Activated naive CD8-positive, alpha-beta T cell treated with anti-CD3 and anti-CD28 coated beads, Interleukin-2, amount 10 ng/mL, durations not matched to agents 7 days and 5 days (primary cell): Measurements from ENCODE around the gene TUBB3. TPM values are rescaled to one million over a fixed set of nuclear protein-coding genes. Genes with fewer than 3 reads are reported as not detected.

Experiments used
- ATAC-seq: fragments of 150-1000 bp; cut with Tn5 transposase; one replicate; pipeline ENCODE4 v1.10.0; 2021; ENCODE audit warnings: low read depth, moderate library complexity
- POLR2A ChIA-PET: fragments of 350-600 bp; sonication (Branson Sonifier 250); formaldehyde crosslinking; loops from one replicate; lab custom pipeline; 2021; ENCODE audit warnings: antibody characterized with exemption; lab: Charles Lee
- DNase-seq: peaks from one replicate; pipeline ENCODE4 v3.0.0; 2021
- H3K27ac Mint-ChIP-seq: one replicate; pipeline ENCODE4 v1.8.0; 2022; ENCODE audit warnings: mild to moderate bottlenecking, mixed read lengths
- H3K27me3 Mint-ChIP-seq: one replicate; pipeline ENCODE4 v1.8.0; 2022; ENCODE audit warnings: mild to moderate bottlenecking, moderate library complexity, mixed read lengths
- H3K36me3 Mint-ChIP-seq: one replicate; pipeline ENCODE4 v1.8.0; 2021; ENCODE audit warnings: mild to moderate bottlenecking, mixed read lengths
- H3K4me1 Mint-ChIP-seq: one replicate; pipeline ENCODE4 v1.8.0; 2021; ENCODE audit warnings: mixed read lengths
- H3K4me3 Mint-ChIP-seq: one replicate; pipeline ENCODE4 v1.8.0; 2022; ENCODE audit warnings: mild to moderate bottlenecking, moderate library complexity, mixed read lengths
- H3K9me3 Mint-ChIP-seq: one replicate; pipeline ENCODE4 v1.8.0; 2021; ENCODE audit warnings: mixed read lengths
- total RNA-seq, 2 experiments: library from RNA; stranded (reverse); gene quantifications; one replicate each; pipeline ENCODE4 v1.2.3, GENCODE V29; 2021

TUBB3 gene
- total RNA-seq, 2 experiments from 2014 or later = 0.31 to 0.86 TPM

GRCh38 chr16:89917773-89918452 is 5.2 kb upstream of the TUBB3 start:
- peak; percentile 73 for ATAC-seq
- H3K4me1 Mint-ChIP-seq = peaks cover 34% of the 10 kb centered on the region
- peak overlapping the region; percentile 69 for H3K4me3 Mint-ChIP-seq

GRCh38 chr16:89918453-89919347 is 4.4 kb upstream of the TUBB3 start, which contains the start of gene MC1R:
TSS of gene MC1R (plus strand) at chr16:89918862. CDS start at chr16:89919259, 397 bp downstream.
- peak within 1 kb of the TSS; percentile 76 for H3K27ac Mint-ChIP-seq
- peak; percentile 15 for ATAC-seq
- POLR2A ChIA-PET = interaction anchor here (1.3 kb wide), 2 partner anchors 45 to 54 kb away, joined by 4 to 15 read pairs; partner anchors contain the start of gene TCF25
- peaks cover 4% of the 10 kb centered on the region for H3K36me3 Mint-ChIP-seq
- H3K9me3 Mint-ChIP-seq = no peaks in the 10 kb centered on the region
- peak within 1 kb of the TSS; percentile 69 for H3K4me3 Mint-ChIP-seq
- peaks cover 31% of the 10 kb centered on the region for H3K4me1 Mint-ChIP-seq
- peak; percentile 59 for DNase-seq
- peaks cover 34% of the 10 kb centered on the region for H3K27me3 Mint-ChIP-seq

More at GRCh38 chr16:89917773-89918452, 5.2 kb upstream of the TUBB3 start:
- DNase-seq = peak; percentile 91
- H3K27me3 Mint-ChIP-seq = peaks cover 34% of the 10 kb centered on the region
- POLR2A ChIA-PET = interaction anchor here (1.2 to 1.3 kb wide), 2 partner anchors 44 to 45 kb away, joined by 4 to 15 read pairs; partner anchors contain the start of gene TCF25
- H3K27ac Mint-ChIP-seq = peak overlapping the region; percentile 76
- no peaks in the 10 kb centered on the region for H3K9me3 Mint-ChIP-seq
- peaks cover 4% of the 10 kb centered on the region for H3K36me3 Mint-ChIP-seq

GRCh38 chr16:89919535-89920406 is 3.4 kb upstream of the TUBB3 start:
- POLR2A ChIA-PET = interaction anchor here (1.3 kb wide), 1 partner anchor 52 kb away, joined by 4 read pairs; no protein-coding TSS in a partner anchor
- Mint-ChIP-seq H3K9me3 (no peaks in the 10 kb centered on the region), H3K27me3 (peaks cover 38% of the 10 kb centered on the region), H3K27ac (no peak overlapping the region), H3K4me1 (peaks cover 31% of the 10 kb centered on the region), H3K36me3 (no peaks in the 10 kb centered on the region), H3K4me3 (no peak overlapping the region)
- no peak for DNase-seq
- no peak for ATAC-seq

GRCh38 chr16:89920723-89921122 is 2.4 kb upstream of the TUBB3 start:
- no peak for ATAC-seq
- Mint-ChIP-seq H3K27ac (no peak overlapping the region), H3K4me3 (peak overlapping the region; percentile 20), H3K27me3 (peaks cover 43% of the 10 kb centered on the region), H3K4me1 (peaks cover 33% of the 10 kb centered on the region), H3K36me3 (no peaks in the 10 kb centered on the region), H3K9me3 (no peaks in the 10 kb centered on the region)
- POLR2A ChIA-PET = no interaction called here
- DNase-seq = no peak

- no peaks in the 10 kb centered on the region for H3K9me3 Mint-ChIP-seq
- no peak for ATAC-seq
- H3K4me1 Mint-ChIP-seq = peaks cover 33% of the 10 kb centered on the region
- peaks cover 41% of the 10 kb centered on the region for H3K27me3 Mint-ChIP-seq
- no peak for DNase-seq
- peak overlapping the region; percentile 57 for H3K4me3 Mint-ChIP-seq
- no peak overlapping the region for H3K27ac Mint-ChIP-seq
- no peaks in the 10 kb centered on the region for H3K36me3 Mint-ChIP-seq
- POLR2A ChIA-PET = interaction anchor here (1.0 to 2.0 kb wide), 2 partner anchors 28 to 48 kb away, joined by 3 to 6 read pairs; partner anchors contain the start of gene TCF25
These were observed 1.9 kb upstream of the TUBB3 start for GRCh38 chr16:89921131-89921701.

GRCh38 chr16:89921702-89922476 is 1.3 kb upstream of the TUBB3 start:
- Mint-ChIP-seq H3K27ac (no peak overlapping the region), H3K4me3 (peak overlapping the region; percentile 57), H3K27me3 (peaks cover 42% of the 10 kb centered on the region), H3K9me3 (no peaks in the 10 kb centered on the region), H3K36me3 (no peaks in the 10 kb centered on the region), H3K4me1 (peaks cover 33% of the 10 kb centered on the region)
- ATAC-seq = no peak
- DNase-seq = peak; percentile 57
- POLR2A ChIA-PET = interaction anchor here (1.0 to 2.0 kb wide), 2 partner anchors 28 to 49 kb away, joined by 3 to 6 read pairs; partner anchors contain the start of gene TCF25

GRCh38 chr16:89922477-89922883 is 662 bp upstream of the TUBB3 start:
- Mint-ChIP-seq H3K36me3 (no peaks in the 10 kb centered on the region), H3K4me1 (peaks cover 30% of the 10 kb centered on the region), H3K27ac (peak overlapping the region; percentile 56), H3K27me3 (peaks cover 46% of the 10 kb centered on the region), H3K4me3 (peak overlapping the region; percentile 65), H3K9me3 (no peaks in the 10 kb centered on the region)
- ATAC-seq (no peak), DNase-seq (peak; percentile 56)
- POLR2A ChIA-PET = interaction anchor here (1.9 to 2.0 kb wide), 2 partner anchors 49 to 87 kb away, joined by 6 read pairs; partner anchors contain the start of gene TCF25

- Mint-ChIP-seq H3K4me1 (peaks cover 23% of the 10 kb centered on the region), H3K4me3 (no peak overlapping the region), H3K36me3 (no peaks in the 10 kb centered on the region), H3K27ac (no peak overlapping the region), H3K9me3 (no peaks in the 10 kb centered on the region), H3K27me3 (peaks cover 48% of the 10 kb centered on the region)
- POLR2A ChIA-PET = interaction anchor here (0.5 to 1.9 kb wide), 5 partner anchors 12 to 270 kb away, joined by 3 to 6 read pairs (median 4); partner anchors contain the start of gene TCF25
- ATAC-seq (no peak), DNase-seq (no peak)
These were observed 626 bp downstream of the TUBB3 start for GRCh38 chr16:89923640-89924296.

- no peak overlapping the region for H3K27ac Mint-ChIP-seq
- ATAC-seq (no peak), DNase-seq (peak; percentile 64)
- H3K4me1 Mint-ChIP-seq = peaks cover 22% of the 10 kb centered on the region
- H3K9me3 Mint-ChIP-seq = no peaks in the 10 kb centered on the region
- no peak overlapping the region for H3K4me3 Mint-ChIP-seq
- POLR2A ChIA-PET = interaction anchor here (0.5 to 1.9 kb wide), 5 partner anchors 13 to 85 kb away, joined by 3 to 6 read pairs (median 3); partner anchors contain the start of gene TCF25
- no peaks in the 10 kb centered on the region for H3K36me3 Mint-ChIP-seq
- peaks cover 49% of the 10 kb centered on the region for H3K27me3 Mint-ChIP-seq
These were observed 1.3 kb downstream of the TUBB3 start for GRCh38 chr16:89924297-89924924.

- no peak for ATAC-seq
- no peak overlapping the region for H3K27ac Mint-ChIP-seq
- H3K4me3 Mint-ChIP-seq = no peak overlapping the region
These were observed 1.8 kb downstream of the TUBB3 start for GRCh38 chr16:89924925-89925307.

More at GRCh38 chr16:89924925-89925307, 1.8 kb downstream of the TUBB3 start:
- Mint-ChIP-seq H3K36me3 (no peaks in the 10 kb centered on the region), H3K27me3 (peaks cover 49% of the 10 kb centered on the region), H3K9me3 (no peaks in the 10 kb centered on the region), H3K4me1 (peaks cover 21% of the 10 kb centered on the region)
- POLR2A ChIA-PET = interaction anchor here (0.7 to 1.7 kb wide), 3 partner anchors 13 to 52 kb away, joined by 3 read pairs; partner anchors contain the start of gene TCF25
- DNase-seq = no peak
